GM06990 (cell line): ENCODE results near the gene RNU1-3.
"Not testable (repeated sequence)": the region's sequence is repeated elsewhere in the genome, so short reads cannot be mapped to it uniquely, and the experiment has no call there.

Source experiments
- DNase-seq: peaks from one replicate; pipeline ENCODE4 v3.0.0-alpha.2; 2011; ENCODE audit not compliant: insufficient read length; ENCODE audit errors: extremely low read depth
- H3K27me3 ChIP-seq: replicated peaks from 2 replicates; pipeline ENCODE4 v1.6.0; 2011; ENCODE audit warnings: low read length; ENCODE audit not compliant: control insufficient read depth, insufficient read depth
- H3K36me3 ChIP-seq: 2 replicates; pipeline ENCODE4 v1.5.1; 2011; ENCODE audit warnings: low read length; ENCODE audit not compliant: control insufficient read depth, insufficient read depth
- H3K4me3 ChIP-seq: replicated peaks from 2 replicates; pipeline ENCODE4 v1.5.1; 2011; ENCODE audit warnings: low read depth, mild to moderate bottlenecking, control low read depth, low read length

Gene RNU1-3

DNA sequence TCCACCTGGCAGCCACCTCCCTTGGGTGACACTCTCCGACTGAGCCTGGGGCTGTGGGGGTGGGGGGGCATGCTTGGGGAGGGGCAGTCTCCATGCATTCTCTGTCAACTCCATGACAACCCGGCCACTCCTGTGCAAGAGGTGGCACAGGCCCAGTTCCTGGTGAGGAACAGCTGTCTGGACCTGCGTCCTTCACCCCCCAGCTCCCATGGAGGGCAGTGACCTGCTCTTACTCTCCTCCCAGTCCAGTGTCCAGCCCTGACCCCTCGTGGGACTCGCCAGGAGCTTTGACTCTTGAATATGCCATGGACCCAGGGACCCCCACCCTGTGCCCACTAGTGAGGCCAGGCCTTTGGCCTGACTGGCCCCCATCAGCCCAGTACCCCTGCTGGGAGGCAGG, 35.5 kb upstream of the RNU1-3 start:
- not testable (repeated sequence) for H3K27me3 ChIP-seq, H3K36me3 ChIP-seq, DNase-seq

DNA sequence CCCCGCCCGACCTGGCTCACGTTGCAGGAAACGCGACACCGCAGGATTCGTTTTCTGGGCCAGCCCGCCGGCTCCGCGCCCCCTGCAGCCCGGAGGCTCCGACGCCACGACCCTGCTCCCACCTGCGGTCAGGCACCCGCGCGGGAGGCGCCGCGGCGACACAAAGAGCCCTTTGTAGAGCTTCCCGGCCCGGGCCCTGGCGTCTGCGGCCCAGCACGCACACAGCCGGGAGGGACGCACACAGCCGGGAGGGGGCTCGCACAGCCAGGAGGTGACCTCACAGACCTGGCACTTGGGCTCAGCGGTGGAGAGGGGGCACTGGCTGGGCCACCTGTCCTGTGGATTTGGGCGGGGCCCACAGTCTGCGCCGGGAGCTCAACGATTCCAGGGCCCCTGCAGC, 34.4 kb upstream of the RNU1-3 start:
- not testable (repeated sequence) for H3K4me3 ChIP-seq, H3K36me3 ChIP-seq, H3K27me3 ChIP-seq, DNase-seq

More for the DNA sequence above, 35.5 kb upstream of the RNU1-3 start:
- not testable (repeated sequence) for H3K4me3 ChIP-seq

DNA sequence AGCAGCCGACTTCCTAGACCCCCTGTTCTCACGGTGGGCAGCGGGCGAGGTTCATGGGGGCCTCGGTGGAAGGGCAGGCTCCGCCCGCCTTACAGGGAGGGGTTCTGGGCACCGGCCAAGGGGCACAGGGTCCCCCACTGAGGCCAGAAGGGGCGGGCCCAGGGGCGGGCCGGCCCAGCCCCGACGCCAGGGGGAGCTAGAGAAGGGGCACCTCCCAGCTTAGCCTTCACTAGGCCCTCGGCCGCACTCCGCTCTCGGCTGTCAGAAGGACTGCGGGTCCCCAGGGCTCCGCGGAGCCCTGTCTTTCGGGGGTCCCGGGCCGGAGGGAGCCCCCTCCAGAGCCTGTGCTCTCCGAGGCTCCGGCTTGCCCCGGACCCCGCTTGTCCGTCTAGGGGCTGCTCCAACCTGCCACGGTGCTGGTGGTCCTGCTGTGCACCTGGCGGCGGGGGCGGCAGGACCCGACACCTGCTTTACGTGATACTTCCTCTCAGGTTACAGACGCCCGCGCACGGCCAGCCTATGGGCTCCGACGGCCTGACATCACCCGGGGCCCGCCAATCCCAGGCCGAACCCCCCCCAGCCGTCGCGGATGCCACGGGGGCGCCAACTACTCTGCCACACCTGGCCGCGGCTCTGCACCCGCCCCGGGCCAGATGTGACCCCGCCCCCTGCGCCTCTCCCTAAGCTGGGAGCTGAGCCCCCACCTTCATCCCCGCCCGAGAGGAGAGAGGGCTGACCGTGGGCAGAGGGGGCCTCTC, 33.6 kb upstream of the RNU1-3 start:
- H3K36me3 ChIP-seq, H3K27me3 ChIP-seq, H3K4me3 ChIP-seq, DNase-seq: not testable (repeated sequence)

DNA sequence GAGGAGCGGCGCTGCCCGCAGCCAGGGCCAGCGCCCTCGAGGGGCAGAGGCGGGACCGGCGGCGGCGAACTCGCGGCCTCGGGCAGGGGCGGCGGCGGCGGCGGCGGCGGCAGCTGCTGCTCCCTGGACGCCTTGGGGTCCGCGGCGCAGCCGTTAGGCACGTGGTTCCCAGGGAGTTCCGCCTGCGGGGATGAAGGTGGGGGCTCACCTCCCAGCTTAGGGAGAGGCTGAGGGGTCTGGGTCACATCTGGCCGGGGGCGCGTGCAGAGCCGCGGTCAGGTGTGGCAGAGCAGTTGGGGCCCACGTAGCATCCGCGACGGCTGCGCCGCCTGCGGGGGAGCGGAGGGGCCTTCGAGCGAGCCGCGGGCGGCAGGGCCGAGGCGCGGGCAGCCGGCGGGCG, 32.7 kb upstream of the RNU1-3 start:
- not testable (repeated sequence) for H3K27me3 ChIP-seq, DNase-seq, H3K36me3 ChIP-seq, H3K4me3 ChIP-seq

DNA sequence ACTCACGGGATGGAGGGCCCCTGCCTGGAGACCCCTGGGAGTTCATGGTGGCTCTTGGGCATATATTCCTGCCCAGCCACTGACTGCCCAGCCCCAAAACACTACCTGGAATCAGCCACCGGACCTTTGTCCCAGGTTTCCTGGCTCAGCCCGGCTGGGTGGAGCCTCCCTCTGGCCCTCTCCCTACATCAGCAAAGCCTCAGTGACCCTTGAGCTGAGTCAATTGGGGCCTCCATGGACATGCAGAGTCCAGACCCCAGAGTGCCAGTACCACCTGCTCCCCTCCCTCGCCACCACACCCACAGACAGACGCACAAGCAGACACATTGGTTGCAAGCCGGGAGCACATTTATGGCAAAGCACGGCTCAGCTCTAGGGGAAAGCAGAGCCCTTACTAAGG, 30.4 kb upstream of the RNU1-3 start:
- not testable (repeated sequence) for H3K27me3 ChIP-seq, H3K36me3 ChIP-seq, H3K4me3 ChIP-seq, DNase-seq

DNA sequence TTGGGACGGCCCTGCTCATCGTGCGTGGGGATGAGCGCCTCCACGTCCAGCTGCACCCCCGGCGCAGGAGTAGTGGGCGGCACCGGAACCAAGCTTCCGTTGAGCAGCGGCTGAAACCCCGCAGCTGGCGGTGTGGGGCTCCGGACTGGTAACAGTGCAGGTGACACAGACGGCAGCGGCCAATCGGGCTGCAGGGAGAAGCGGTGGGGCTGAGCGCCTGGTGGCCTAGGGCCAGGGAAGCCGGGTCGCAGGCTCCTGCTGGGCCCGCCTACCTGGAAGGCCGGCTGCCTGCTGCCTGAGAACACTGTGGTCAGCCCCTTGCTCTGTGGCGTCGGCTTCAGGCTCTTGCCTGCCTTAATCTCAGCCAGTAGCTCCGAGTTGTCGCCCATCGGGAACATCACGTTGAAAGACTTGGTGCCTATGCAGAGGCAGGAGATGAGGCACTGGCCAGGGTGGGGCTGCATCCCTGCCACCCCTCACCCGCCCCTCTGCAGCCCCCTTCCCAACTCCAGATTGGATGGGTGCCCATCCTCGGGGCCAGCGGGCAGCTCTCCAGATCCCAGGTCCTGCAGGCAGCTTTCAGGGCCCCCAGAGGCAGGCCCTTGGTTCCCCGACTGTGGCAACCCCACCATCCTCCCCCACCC, 29.9 kb upstream of the RNU1-3 start:
- H3K27me3 ChIP-seq, H3K36me3 ChIP-seq, DNase-seq, H3K4me3 ChIP-seq: not testable (repeated sequence)

DNA sequence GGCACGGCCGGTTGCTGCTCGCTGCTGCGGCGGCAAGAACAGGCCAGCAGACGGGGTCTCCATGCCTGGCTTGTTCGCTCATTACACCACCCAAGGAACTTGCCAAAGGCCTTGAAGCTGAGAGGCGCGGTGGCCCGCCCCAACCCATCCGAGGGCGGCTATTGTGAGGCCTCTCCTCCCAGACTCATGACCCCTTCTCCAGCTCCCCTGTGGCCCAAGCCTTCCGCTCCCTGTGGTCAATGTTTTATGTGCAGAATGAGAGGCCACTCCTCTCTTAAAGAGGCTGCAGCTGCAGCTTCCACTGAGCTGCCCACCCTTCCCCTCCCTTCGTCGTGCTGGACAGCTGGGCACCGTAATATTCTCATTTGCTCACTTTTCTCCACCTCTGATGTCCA, 27.6 kb upstream of the RNU1-3 start:
- DNase-seq, H3K4me3 ChIP-seq, H3K36me3 ChIP-seq, H3K27me3 ChIP-seq: not testable (repeated sequence)

DNA sequence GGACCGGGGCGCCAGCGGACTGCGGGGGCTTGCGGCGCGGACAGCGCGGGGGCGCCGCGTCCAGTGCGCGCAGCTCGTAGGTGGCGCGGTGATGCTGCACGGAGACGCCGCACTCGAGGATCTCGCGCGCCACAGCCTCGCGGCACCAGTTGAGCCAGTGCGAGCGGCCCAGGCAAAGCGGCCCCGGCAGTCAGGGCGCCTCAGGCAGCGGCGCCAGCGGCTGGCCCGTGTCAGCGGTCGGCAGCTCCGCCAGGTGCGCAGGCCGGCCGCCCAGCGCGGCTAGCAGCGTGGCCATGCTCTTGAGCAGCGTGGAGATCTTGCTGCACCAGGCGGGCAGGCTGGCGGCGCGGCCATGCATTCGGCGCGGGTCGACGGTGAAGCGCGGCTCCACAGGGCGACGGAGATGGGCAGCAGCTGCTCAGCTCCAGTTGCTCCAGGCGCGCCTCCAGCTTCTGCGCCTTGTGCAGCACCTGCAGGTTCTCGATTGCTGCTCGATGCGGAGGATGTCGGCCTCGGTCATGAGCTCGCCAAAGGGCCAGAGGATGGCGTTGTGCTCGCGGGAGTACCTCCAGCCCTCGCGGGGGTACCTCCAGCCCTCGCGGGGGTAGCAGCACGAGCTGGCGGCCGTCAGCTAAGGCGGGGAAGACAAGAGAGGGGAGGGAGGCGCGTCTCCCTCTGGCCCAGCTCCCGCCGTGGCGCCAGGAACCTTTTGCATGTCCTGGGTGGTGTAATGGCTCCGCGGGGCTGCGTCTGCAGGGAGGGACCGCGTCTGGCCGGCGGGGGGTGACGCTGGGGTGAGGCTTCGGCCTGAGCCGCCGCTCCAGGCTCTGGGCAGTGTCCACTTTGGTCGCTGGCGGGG, 26.9 kb upstream of the RNU1-3 start:
- not testable (repeated sequence) for DNase-seq, H3K4me3 ChIP-seq, H3K36me3 ChIP-seq, H3K27me3 ChIP-seq

DNA sequence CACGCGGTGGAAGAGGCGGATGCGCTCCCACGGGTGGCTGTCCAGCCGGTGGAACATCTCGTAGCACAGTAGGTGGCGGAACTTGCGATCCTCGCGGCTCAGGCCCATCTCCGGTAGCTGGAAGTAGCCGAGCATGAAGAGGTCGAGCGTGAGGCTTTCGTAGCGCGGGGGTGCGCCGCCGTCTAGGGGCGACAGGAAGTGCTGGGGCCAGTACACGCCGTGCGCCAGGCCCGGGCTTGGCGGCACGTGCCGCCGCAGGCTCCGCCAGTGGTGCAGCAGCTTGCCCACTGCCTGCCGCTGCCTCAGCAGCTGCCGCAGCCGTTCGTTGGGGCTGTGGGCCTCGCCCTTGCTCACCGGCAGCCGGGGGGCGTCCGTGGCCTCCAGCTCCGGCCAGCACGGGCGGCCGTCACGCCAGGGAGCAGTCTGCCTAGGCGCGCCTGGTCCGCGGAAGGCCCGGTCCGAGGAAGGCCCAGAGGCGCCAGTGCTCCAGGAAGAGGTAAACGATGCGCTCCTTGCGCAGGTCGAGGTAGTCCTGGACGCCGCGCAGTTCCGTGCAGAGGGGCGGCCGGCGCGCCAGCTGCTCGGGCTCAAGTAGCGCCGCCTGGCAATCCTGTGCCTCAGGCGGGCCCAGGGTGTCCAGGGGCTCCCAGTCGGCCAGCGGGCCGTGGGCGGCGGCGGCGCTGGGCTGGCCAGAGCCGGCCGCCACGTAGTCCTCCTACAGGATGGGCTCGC, 26.1 kb upstream of the RNU1-3 start:
- not testable (repeated sequence) for H3K36me3 ChIP-seq, H3K27me3 ChIP-seq, H3K4me3 ChIP-seq, DNase-seq

DNA sequence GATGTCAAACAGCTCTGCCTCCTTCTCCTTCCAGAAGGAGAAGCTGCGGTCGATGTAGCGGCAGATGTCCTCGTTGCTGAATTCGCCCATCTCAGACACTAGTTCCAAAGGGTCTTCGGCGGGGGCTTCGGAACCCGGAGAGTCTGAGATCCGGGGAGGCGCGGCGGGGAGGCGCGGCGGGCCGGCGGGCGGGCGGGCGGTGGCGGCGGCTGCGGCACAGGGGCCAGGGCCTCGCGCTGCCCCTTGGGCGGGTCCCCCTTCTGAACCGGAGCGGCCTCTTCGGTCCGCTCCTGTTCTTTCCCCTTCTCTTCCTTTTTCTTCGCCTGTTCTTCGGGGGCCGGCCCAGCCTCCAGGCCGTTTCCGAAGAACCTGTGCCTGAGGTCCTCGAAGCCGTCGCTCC, 25.5 kb upstream of the RNU1-3 start:
- not testable (repeated sequence) for H3K4me3 ChIP-seq, DNase-seq, H3K27me3 ChIP-seq, H3K36me3 ChIP-seq

DNA sequence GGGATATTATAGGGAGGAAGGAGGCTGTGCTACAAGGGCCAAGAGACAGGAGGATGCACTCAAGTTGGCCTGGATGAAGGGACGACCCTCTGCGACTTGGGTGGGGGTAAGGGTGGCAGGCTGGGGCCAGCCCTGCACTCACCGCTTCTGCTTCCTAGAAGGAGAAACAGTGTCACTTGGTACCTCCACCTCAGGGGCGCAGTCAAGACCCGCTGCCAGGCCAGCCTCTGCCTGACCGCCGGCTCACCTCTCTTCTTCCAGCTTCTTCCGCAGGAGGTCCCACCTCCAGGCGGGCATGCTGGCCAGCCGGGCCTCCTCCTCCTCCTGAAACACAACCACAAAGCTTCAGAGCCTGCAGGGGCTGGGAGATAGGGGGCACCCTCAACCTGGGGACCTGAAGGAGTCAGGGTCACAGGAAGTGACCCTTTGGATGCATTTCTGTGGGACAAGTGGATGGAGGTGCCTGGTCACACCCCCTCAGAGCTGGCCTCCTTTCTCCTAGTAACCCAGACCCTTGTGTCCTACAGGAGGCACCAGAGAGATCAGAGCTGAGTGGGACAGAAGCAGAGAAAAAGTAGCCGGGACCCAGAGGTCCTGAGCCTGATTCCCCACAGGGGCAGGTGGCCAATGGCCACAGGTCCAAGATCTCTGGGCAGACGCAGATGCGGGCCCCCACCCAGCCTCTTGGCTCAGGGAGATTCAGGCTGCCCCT, 24.4 kb upstream of the RNU1-3 start:
- H3K27me3 ChIP-seq, DNase-seq, H3K4me3 ChIP-seq, H3K36me3 ChIP-seq: not testable (repeated sequence)

DNA sequence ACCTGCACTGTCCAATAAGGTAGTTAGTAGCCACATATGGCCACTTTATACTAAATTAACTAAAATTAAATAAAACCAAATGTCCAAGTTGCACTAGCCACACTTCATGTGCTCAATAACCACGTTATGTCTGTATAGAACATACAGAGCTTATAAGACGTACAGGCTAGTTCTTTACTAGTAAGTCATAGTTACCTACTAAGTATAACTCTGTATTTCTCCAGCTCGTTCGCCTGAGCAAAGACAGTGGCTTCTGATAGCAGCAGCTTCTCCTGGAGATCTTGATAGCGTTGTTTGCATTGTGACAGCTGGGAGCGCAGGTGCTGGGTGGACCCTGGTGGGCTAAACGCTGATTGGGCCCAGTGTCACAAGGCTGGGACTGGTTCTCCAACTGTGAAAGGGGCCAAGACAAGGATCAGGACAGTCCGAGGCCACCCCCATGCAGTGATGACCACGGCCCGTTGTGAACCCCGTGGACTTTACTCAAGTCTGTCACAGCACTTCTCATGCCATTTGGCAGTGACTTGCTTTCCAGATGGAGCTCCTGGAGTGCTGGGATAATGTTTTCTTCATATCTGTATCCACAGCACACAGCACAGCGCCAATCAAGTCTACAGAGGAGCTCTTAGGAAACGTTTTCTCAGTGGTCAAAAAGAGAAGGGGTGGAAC, 20.5 kb upstream of the RNU1-3 start:
- not testable (repeated sequence) for H3K4me3 ChIP-seq, DNase-seq, H3K36me3 ChIP-seq, H3K27me3 ChIP-seq
